Endometrial microvascular endothelial cells (primary cell): ENCODE measurements around the gene NME4. TPM values are rescaled to one million over a fixed set of nuclear protein-coding genes. Genes with fewer than 3 reads are reported as not detected.

Experiments used
- total RNA-seq: library from RNA; depleted of rRNA; stranded (reverse); fragments of >200 nt; gene quantifications from one replicate; pipeline ENCODE4 v1.2.3, GENCODE V29; 2015; ENCODE audit errors: inconsistent ontology term

NME4 gene
- total RNA-seq, 1 donor from 2014 or later = 92.3 TPM

Other genes starting within 250 kb of the NME4 start
- not detected for gene HBZ, start 244.6 kb upstream of the NME4 start, total RNA-seq
- not detected for gene HBM, start 231.2 kb upstream of the NME4 start, total RNA-seq
- not detected for gene HBA2, start 224.3 kb upstream of the NME4 start, total RNA-seq
- not detected for gene HBA1, start 220.5 kb upstream of the NME4 start, total RNA-seq
- not detected for gene HBQ1, start 216.7 kb upstream of the NME4 start, total RNA-seq
- gene LUC7L, start 167.8 kb upstream of the NME4 start, total RNA-seq = 45.2 TPM
- gene FAM234A, start 162.4 kb upstream of the NME4 start, total RNA-seq = 89.3 TPM
- 1.2 TPM for gene RGS11, start 121.3 kb upstream of the NME4 start, total RNA-seq
- gene ARHGDIG, start 116.6 kb upstream of the NME4 start, total RNA-seq = not detected
- 0.28 TPM for gene PDIA2, start 114.0 kb upstream of the NME4 start, total RNA-seq
- 16.4 TPM for gene AXIN1, start 44.5 kb upstream of the NME4 start, total RNA-seq
- 153 TPM for gene MRPL28, start 26.7 kb upstream of the NME4 start, total RNA-seq
- 64.2 TPM for gene PGAP6, start 15.2 kb upstream of the NME4 start, total RNA-seq
- 17.3 TPM for gene DECR2, start 4.7 kb downstream of the NME4 start, total RNA-seq
- gene RAB11FIP3, start 28.4 kb downstream of the NME4 start, total RNA-seq = 41.7 TPM
- gene CAPN15, start 130.5 kb downstream of the NME4 start, total RNA-seq = 60.2 TPM
- not detected for gene PRR35, start 163.2 kb downstream of the NME4 start, total RNA-seq
- not detected for gene NHLRC4, start 169.8 kb downstream of the NME4 start, total RNA-seq
- 29.1 TPM for gene PIGQ, start 172.8 kb downstream of the NME4 start, total RNA-seq
- 9.9 TPM for gene RAB40C, start 192.9 kb downstream of the NME4 start, total RNA-seq
- not detected for gene WFIKKN1, start 233.8 kb downstream of the NME4 start, total RNA-seq
- gene METTL26, start 239.1 kb downstream of the NME4 start, total RNA-seq = 119 TPM
- gene MCRIP2, start 244.6 kb downstream of the NME4 start, total RNA-seq = 23.4 TPM